K562 (cell line): ENCODE results near the gene FOXN3. TPM values are rescaled to one million over a fixed set of nuclear protein-coding genes. Genes with fewer than 3 reads are reported as not detected.
A peak's percentile ranks its signal among the peaks of the same experiment; 100 is the strongest.

Experiments
- ATAC-seq: fragments of 200-7000 bp; cut with Tn5 transposase; 3 replicates; pipeline ENCODE4 v1.9.1; 2020; ENCODE audit warnings: moderate library complexity
- BruUV-seq: library from RNA; stranded (reverse); fragments of 400-500 nt; replicated peaks from 2 replicates; lab custom pipeline; 2021; lab: Mats Ljungman, UMichigan
- CTCF ChIA-PET: fragments of 300-600 bp; formaldehyde crosslinking; extraction: SDS; loops from one replicate; lab custom pipeline; 2021; ENCODE audit warnings: low intra/inter-chr PET ratio; lab: Yijun Ruan, JAX
- POLR2A ChIA-PET: fragments of 300-600, 350-650 bp; sonication (Branson Sonifier 250); formaldehyde crosslinking; extraction: SDS; loops from one replicate; lab custom pipeline; 2021; ENCODE audit warnings: antibody characterized with exemption, inconsistent platforms; lab: Yijun Ruan, JAX
- DNase-seq, 4 experiments: peaks; one replicate each; pipeline versions ENCODE4 v3.0.0 to v3.0.0-alpha.2; 2011 to 2018; ENCODE audit warnings: low spot score in 3 of 4, mixed read lengths in 3 of 4; ENCODE audit errors: extremely low read depth in 1 of 4
- FAIRE-seq: peaks from 2 replicates; lab custom pipeline; 2011; peaks lifted over from hg19 to GRCh38; lab: Jason Lieb, UNC
- H2AFZ ChIP-seq: 2 replicates; pipeline ENCODE4 v1.6.0; 2011; ENCODE audit warnings: low read depth, low read length, control low read depth, inconsistent platforms
- H3K27ac ChIP-seq: fragments of 200-600 bp; 3 replicates; pipeline ENCODE4 v1.8.0; 2011; ENCODE audit warnings: low read depth, mild to moderate bottlenecking, control low read depth, inconsistent platforms, low read length, moderate library complexity, mixed read lengths; ENCODE audit errors: extremely low read depth
- H3K27me3 ChIP-seq, 2 experiments: fragments of 300-600 bp in 1 of 2; 2 replicates in 1 of 2; 3 replicates in 1 of 2; pipeline versions ENCODE4 v1.6.0 to v1.8.0; 2011; ENCODE audit warnings: inconsistent platforms in 2 of 2, low read length in 2 of 2, mild to moderate bottlenecking in 1 of 2, mixed read lengths in 1 of 2, moderate library complexity in 1 of 2; ENCODE audit not compliant: control insufficient read depth in 2 of 2, insufficient read depth in 2 of 2
- H3K36me3 ChIP-seq: fragments of 300-600 bp; 3 replicates; pipeline ENCODE4 v1.8.0; 2011; ENCODE audit warnings: mild to moderate bottlenecking, low read length, inconsistent platforms; ENCODE audit not compliant: control insufficient read depth, insufficient read depth
- H3K4me1 ChIP-seq, 2 experiments: fragments of 200-600 bp in 1 of 2; replicated peaks in 1 of 2; 2 replicates in 1 of 2; 3 replicates in 1 of 2; pipeline versions ENCODE4 v1.5.1 to v1.8.0; 2011; ENCODE audit warnings: inconsistent platforms in 2 of 2, low read length in 2 of 2, mild to moderate bottlenecking in 1 of 2, mixed read lengths in 1 of 2, moderate library complexity in 1 of 2; ENCODE audit not compliant: control insufficient read depth in 2 of 2, insufficient read depth in 2 of 2
- H3K4me2 ChIP-seq: 2 replicates; pipeline ENCODE4 v1.6.1; 2011; ENCODE audit warnings: low read length, control low read depth, inconsistent platforms, mixed read lengths; ENCODE audit not compliant: insufficient read depth
- H3K4me3 ChIP-seq: fragments of 200-600 bp; sonication (generic), shearing (Covaris generic); 2 replicates; pipeline ENCODE4 v1.5.1; 2016; ENCODE audit warnings: control low read depth, inconsistent platforms
- H3K79me2 ChIP-seq: fragments of 200-600 bp; 3 replicates; pipeline ENCODE4 v1.8.0; 2011; ENCODE audit warnings: low read length, inconsistent platforms; ENCODE audit not compliant: control insufficient read depth, insufficient read depth
- H3K9ac ChIP-seq, 2 experiments: 2 replicates each; pipeline versions ENCODE4 v1.6.0 to v1.6.1; 2011; ENCODE audit warnings: low read depth in 2 of 2, low read length in 2 of 2, control low read depth in 1 of 2, inconsistent platforms in 1 of 2, mild to moderate bottlenecking in 1 of 2, mixed read lengths in 1 of 2; ENCODE audit not compliant: insufficient read depth in 1 of 2
- H3K9me1 ChIP-seq: one replicate; pipeline ENCODE4 v1.6.0; 2011; ENCODE audit warnings: inconsistent platforms, mild to moderate bottlenecking, low read length, moderate library complexity; ENCODE audit not compliant: control insufficient read depth, insufficient read depth
- H3K9me3 ChIP-seq: replicated peaks from 2 replicates; pipeline ENCODE4 v1.5.1; 2011; ENCODE audit warnings: low read depth, low read length, inconsistent platforms; ENCODE audit not compliant: control insufficient read depth, insufficient read depth
- H4K20me1 ChIP-seq: replicated peaks from 2 replicates; pipeline ENCODE4 v1.6.1; 2011; ENCODE audit warnings: low read length, inconsistent platforms, mixed read lengths; ENCODE audit not compliant: control insufficient read depth, insufficient read depth
- E2F6 ChIP-seq, 2 experiments: IDR thresholded peaks; 2 replicates each; pipeline ENCODE4 v1.6.1; 2011; ENCODE audit warnings: borderline replicate concordance in 1 of 2, control low read depth in 1 of 2, low read depth in 1 of 2, low read length in 1 of 2, mild to moderate bottlenecking in 1 of 2, mixed read lengths in 1 of 2, moderate library complexity in 1 of 2; ENCODE audit not compliant: insufficient read depth in 1 of 2, insufficient read length in 1 of 2, poor library complexity in 1 of 2, severe bottlenecking in 1 of 2; ENCODE audit errors: extremely low read depth in 1 of 2
- MGA ChIP-seq: fragments of 450-650 bp; IDR thresholded peaks from 2 replicates; pipeline ENCODE4 v1.6.1; 2016; ENCODE audit warnings: mild to moderate bottlenecking, moderate library complexity
- RAD21 ChIP-seq, 2 experiments: fragments of 250-450 bp in 1 of 2; fragments of 450-650 bp in 1 of 2; sonication (Bioruptor Pico) in 1 of 2; formaldehyde crosslinking in 1 of 2; IDR thresholded peaks in 1 of 2; conservative IDR thresholded peaks in 1 of 2; 2 replicates each; pipeline versions ENCODE4 v1.4.0 to v1.8.0; 2020 to 2022; ENCODE audit warnings: mild to moderate bottlenecking in 2 of 2, moderate library complexity in 1 of 2
- WGBS: fragments of 100-300 bp; shearing (Covaris generic); methylation state at CpG from one replicate; pipeline ENCODE4 v1.1.6; 2016; ENCODE audit warnings: low coverage, mixed read lengths; ENCODE audit not compliant: insufficient coverage; ENCODE audit errors: missing lambda C conversion rate; 5-methylcytosine and 5-hydroxymethylcytosine counted together
- in situ Hi-C: fragments of 300-500 bp; cut with MboI; formaldehyde crosslinking; loops from 4 replicates; pipeline ENCODE4 v1.15.0; 2018; ENCODE audit warnings: inconsistent platforms, mixed read lengths
- intact Hi-C: fragments of 100-400 bp; cut with micrococcal nuclease; formaldehyde crosslinking; loops from 2 replicates; pipeline ENCODE4 v1.14.2; 2022
- polyA plus RNA-seq, 8 experiments: library from polyadenylated mRNA; depleted of rRNA in 4 of 8; stranded (reverse) in 5 of 8; unstranded in 3 of 8; fragments of >200 nt; fragmentation: Nextera tagmentation in 2 of 8; fragmentation: Illumina TruSeq in 1 of 8; extraction: Ambion mirVana in 2 of 8; extraction: Trizol in 1 of 8; gene quantifications; 2 replicates each; pipeline versions ENCODE4 v1.2.1 to v1.2.3, GENCODE V29; 2011 to 2014; ENCODE audit warnings: inconsistent platforms in 1 of 8, missing spikeins in 1 of 8
- total RNA-seq, 7 experiments: library from RNA; depleted of rRNA in 6 of 7; stranded (reverse); fragments of >200 nt in 6 of 7; fragmentation: Illumina TruSeq in 2 of 7; extraction: Trizol in 2 of 7; gene quantifications; 2 replicates each; pipeline versions ENCODE4 v1.2.1 to v1.2.3, GENCODE V29; 2011 to 2021; ENCODE audit warnings: low replicate concordance in 1 of 7

Gene FOXN3
- total and polyA plus RNA-seq, 9 of the 15 experiments (the other 6 are each of a cell fraction or from before 2014, with no cell fraction given), result 0.07 to 1.3 (median 0.40) TPM

GRCh38 chr14:89417465-89418225, 612 bp upstream of the FOXN3 start:
- Histone ChIP-seq H3K27me3 (0 out of 5 replicates have a peak, but pooled peaks cover 0 to 5% of the 10 kb centered on the region in 2 experiments), H3K36me3 (no peaks in the 10 kb centered on the region), H3K4me1 (peaks cover 0 to 19% of the 10 kb centered on the region in 2 experiments; a peak in 2 of 5 replicates), H3K4me2 (peak overlapping the region; percentile 43), H3K9me3 (no peaks in the 10 kb centered on the region), H3K79me2 (no peaks in the 10 kb centered on the region), H3K9ac (peak overlapping the region in 1 of 2 experiments; percentile 68; a peak in 2 of 4 replicates), H2AFZ (peak overlapping the region; percentile 38), H3K9me1 (no peaks in the 10 kb centered on the region), H3K4me3 (peak overlapping the region; percentile 15; the same call in 1 of the 2 replicates), H3K27ac (no peak overlapping the region), H4K20me1 (no peaks in the 10 kb centered on the region)
- intact Hi-C loops (no loop called here), in situ Hi-C loops (no loop called here)
- no TSS peak for BruUV-seq
- DNase-seq, result peak in 1 of 4 experiments; percentile 17
- 5% methylated on average over 14 of the region's 51 CpGs for WGBS
- ChIA-PET CTCF (no interaction called here), POLR2A (no interaction called here)
- FAIRE-seq, result no peak
- ATAC-seq, result peak; percentile 43
- TF ChIP-seq MGA (peak; percentile 36; the same call in 1 of the 2 replicates), E2F6 (IDR thresholded peaks at IDR 0.05; ENCODE audit: borderline replicate concordance in 1 of 2, extremely low read depth in 1 of 2, insufficient read depth in 1 of 2, insufficient read length in 1 of 2, low read depth in 1 of 2, low read length in 1 of 2, poor library complexity in 1 of 2, severe bottlenecking in 1 of 2) (peak in 1 of 2 experiments; percentile 50), RAD21 (CRISPR knock-in tag; conservative IDR thresholded peaks at IDR 0.05 in 1 of 2, IDR thresholded peaks at IDR 0.05 in 1 of 2) (peak; percentile 21 to 36)
